ENCODE data around the gene C20orf96.
"Not testable (repeated sequence)": the region's sequence is repeated elsewhere in the genome, so short reads cannot be mapped to it uniquely, and the experiment has no call there.

The C20orf96 gene

GRCh38 chr20:290084-290831, at the start of gene C20orf96:
C20orf96 (minus strand) TSS chr20:290750; CDS start chr20:290610, 140 bp downstream.
- DNase-seq = peak; percentile 94

GRCh38 chr20:336040-336439, 45.5 kb upstream of the C20orf96 start:
- not testable (repeated sequence) for DNase-seq

DNA sequence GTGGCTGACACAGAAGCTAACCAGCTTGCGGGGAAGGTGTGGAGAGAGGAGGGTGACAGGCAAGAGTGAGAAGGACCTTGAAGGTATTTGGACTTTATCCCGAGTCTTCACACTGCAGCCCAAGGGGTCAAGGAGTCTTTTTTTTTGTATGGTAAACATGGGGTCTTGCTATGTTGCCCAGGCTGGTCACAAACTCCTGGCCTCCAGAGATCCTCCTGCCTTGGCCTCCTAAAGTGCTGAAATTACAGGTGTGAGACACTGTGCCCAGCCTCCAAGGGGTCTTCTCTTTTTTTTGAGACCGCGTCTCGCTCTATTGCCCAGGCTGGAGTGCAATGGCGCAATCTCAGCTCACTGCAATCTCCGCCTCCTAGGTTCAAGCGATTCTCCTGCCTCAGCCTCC, 44.0 kb upstream of the C20orf96 start:
- DNase-seq = no peak

DNA sequence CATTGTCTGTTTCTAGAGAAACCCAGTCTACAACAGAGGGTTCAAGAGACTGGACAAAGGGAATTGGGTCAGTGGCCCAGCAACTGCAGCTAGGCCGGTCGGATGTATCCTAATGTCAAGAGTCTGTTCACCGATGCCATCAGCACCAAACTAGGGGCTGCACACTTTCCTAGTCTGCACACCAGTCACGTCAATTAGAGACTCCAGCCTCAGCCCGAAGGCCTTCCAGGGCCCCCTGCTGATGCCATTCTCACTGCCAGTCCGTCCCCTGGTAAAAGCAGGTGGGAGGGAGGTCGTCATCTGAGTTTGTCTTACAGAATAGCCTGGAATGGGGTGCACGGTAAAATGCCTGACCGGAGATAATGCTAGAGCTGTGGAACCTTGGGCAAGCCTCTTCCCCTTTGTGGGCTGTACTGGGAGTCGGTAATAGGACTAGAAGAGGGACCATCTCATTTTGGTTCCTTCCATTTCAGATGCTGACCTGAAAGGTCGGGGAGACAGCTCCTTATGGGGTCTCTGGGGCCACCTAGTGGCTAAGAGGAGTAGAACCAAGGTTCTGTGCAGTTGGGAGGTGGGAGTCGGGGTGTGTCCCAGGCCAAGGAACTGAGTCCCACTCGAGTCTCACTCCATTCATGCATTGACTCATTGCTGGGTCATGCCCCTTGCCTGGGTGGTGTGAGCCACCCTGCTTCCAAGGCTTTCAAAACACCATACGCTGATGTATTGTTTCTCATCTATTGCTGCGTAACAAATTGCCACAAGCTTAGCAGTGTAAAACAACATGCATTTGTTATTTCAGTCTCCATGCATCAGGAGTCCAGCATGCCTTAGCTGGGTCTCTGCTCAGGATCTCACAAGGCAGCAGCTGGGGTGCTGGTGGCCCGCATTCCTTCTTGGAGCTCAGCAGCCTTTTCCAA, 39.9 kb upstream of the C20orf96 start:
- DNase-seq = peak; percentile 73

- no peak for DNase-seq
These were observed 39.3 kb upstream of the C20orf96 start for GRCh38 chr20:329851-330232.

GRCh38 chr20:328975-329695, 38.6 kb upstream of the C20orf96 start:
- DNase-seq = no peak

GRCh38 chr20:328027-328974, 37.8 kb upstream of the C20orf96 start:
- no peak for DNase-seq

GRCh38 chr20:327186-328026, 36.9 kb upstream of the C20orf96 start:
- peak; percentile 96 for DNase-seq

DNA sequence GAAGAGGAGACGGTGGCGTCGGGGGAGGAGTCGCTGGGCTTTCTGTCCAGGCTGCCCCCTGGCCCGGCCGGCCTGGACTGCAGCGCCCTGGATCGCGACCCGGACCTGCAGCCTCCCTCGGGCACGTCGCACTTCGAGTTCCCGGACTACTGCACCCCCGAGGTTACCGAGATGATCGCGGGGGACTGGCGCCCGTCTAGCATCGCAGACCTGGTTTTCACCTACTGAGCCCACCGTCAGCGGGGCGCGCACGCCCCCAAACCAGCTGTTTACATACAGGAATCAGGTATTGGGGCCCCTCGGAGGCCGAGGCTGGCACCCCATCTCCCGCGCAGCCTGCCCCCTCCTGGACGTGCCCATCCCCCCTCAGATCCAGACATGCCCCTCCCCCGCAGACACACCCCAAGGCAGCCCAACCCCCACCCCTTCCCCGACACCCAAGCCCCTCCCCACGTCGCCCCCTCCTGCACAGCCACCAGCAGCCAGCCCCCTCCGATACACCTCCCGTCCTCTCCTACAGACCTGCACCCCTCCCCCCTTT, 36.2 kb upstream of the C20orf96 start:
- no peak for DNase-seq

DNA sequence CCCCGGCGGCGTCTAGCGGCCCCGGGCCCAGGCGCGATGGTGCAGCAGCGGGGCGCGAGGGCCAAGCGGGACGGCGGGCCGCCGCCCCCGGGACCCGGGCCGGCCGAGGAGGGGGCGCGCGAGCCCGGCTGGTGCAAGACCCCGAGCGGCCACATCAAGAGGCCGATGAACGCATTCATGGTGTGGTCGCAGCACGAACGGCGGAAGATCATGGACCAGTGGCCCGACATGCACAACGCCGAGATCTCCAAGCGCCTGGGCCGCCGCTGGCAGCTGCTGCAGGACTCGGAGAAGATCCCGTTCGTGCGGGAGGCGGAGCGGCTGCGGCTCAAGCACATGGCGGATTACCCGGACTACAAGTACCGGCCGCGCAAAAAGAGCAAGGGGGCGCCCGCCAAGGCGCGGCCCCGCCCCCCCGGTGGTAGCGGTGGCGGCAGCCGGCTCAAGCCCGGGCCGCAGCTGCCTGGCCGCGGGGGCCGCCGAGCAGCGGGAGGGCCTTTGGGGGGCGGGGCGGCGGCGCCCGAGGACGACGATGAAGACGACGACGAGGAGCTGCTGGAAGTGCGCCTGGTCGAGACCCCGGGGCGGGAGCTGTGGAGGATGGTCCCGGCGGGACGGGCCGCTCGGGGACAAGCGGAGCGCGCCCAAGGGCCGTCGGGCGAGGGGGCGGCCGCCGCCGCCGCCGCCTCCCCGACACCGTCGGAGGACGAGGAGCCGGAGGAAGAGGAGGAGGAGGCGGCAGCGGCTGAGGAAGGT, 35.5 kb upstream of the C20orf96 start:
- DNase-seq = peak; percentile 58

DNA sequence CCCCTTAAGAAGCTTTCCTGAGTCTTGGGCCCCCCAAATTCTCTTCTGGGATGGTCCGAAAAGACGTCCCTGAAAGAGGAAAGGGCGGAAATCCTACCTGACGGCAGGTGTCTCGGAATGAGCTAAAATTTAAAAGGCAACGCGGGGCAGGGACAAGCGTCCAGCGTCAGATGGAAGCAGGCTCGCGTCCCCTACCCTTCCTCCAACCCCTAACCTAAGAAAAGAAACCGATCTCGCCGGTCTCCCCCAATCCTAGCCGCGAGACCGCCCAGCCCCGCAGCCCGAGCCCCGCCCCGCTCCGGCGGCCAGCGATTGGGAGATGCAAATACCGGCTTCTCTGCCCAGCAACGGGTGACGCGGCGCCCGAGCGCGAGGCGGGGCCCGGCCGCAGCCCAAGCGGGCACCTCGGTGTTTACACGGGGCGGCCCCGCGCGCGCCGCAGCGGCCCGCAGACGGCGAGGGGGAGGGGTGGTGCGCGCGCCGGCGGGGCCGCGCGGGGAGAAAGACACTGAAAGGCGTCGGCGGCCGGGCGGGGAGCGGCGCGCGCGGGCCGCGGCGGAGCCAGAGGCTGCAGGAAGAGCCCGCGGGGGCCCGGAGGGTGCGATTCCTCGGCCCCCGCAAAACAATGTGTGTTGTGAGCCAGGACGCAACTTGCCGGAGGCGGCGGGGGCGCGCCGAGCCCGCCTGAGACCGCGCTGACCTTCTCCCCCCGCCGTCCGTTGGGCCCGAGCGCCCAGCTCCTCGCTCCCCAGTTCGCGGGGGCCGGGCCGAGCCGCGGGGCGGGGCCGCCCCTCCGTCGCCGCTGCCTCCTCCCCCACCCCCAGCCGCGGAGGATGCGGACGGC, 34.7 kb upstream of the C20orf96 start, which contains the start of gene SOX12:
SOX12 (plus strand) TSS at position 508 of the 844 bp plus-strand sequence. CDS start 373 bp downstream, outside the sequence.
- DNase-seq = peak; percentile 93

- DNase-seq = peak; percentile 82
These were observed 33.9 kb upstream of the C20orf96 start for GRCh38 chr20:324177-325044.

DNA sequence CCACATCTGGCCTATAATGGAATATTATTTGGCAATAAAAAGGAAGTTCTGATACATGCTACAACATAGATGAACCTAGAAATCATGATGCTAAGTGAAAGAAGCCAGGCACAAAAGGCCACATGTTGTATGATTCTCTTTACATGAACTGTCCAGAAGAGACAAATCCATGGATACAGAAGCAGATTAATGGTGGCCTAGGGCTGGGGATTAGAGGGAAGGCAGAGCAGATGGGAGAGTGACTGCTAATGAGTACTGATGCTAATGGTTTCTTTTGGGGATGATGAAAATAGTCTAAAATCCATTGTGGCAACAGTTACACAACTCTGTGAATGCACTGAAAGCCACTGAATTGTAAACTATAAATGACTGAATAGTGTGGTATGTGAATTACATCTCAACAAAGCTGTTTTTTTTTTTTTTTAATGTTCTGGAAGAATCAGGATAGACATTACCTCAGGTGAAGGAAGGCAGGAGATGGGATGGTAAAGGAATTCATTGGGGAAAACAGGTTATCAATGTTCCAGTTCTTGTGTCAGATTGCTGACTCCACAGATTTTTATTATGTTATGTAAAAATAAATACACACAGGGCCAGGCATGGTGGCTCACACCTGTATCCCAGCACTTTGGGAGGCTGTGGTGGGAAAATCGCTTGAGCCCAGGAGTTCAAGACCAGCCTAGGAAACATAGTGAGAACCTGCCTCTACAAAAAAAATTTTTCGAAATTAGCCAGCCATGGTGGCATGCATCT, 25.9 kb upstream of the C20orf96 start:
- DNase-seq = peak; percentile 58

DNA sequence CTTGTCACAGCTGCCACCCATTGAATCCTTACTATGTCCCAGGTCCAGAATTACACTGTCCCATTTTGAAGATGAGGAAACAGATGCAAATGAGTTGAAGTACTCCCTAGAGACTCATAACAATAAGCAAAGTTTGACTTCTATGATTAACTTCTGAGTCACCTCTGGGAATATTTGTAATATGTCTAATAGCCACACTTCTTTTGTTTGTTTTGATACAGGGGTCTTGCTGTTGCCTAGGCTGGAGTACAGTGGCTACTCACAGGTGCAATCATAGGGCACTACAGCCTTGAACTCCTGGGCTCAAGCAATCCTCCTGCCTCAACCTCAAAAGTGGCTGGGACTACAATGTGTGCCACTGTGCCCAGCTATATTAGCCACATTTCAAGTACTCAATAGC, 23.4 kb upstream of the C20orf96 start:
- peak; percentile 43 for DNase-seq

DNA sequence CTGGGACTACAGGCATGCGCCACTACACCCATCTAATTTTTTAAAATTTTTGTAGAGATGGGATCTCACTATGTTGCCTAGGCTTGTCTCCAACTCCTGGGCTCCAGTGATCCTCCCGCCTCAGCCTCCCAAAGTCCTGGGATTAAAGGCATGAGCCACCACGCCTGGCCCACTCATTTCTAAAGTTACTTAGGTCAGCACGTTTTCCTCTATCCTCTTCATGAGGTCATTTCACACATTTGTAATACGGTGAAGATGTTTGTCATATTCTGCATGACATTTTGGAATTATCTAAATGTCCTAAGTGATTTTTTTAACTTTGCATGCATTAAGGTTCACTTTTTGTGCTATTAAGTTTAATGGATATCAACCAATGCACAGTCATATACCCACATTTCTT, 22.9 kb upstream of the C20orf96 start:
- no peak for DNase-seq

DNA sequence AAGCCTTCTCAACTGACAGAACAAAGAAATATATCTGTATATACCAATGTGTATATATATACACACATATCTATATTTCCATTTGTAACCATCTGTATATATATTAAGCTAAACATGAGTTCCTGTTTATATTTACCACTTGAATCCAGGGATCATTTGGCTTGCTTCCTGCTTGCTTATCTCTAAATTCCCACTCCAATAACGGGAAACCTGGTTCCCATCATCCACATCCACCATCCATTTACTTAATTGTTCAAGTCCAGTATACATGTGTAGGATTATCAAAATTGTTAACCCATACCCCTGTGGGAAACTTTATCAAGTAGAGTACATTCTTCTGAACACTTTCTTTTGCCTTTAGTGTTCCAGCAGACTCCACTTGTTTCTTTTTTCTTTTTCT, 22.3 kb upstream of the C20orf96 start:
- no peak for DNase-seq

DNA sequence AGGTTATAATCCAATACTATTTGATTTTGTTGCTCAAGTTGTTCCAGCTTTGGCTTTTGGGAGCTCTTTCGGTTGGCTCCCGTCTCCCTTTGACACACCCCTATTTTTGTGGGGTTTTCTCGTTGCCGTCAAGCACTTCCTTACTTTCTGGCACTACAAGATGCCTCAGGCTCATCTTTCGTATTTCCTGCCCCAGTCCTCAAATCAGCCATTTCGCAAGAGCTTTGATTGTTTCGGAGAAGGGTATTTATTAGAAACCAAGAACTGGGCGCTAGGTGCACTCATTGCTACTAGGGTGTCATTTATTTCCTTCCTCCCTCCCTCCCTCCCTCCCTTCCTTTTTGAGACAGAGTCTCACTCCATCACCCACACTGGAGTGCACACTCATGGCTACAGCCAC, 21.5 kb upstream of the C20orf96 start:
- DNase-seq = no peak

Measured in fibroblast of upper back skin (primary cell).